Erythroblast (primary cell): ENCODE results near the gene CDC42BPB.

Source experiments
- GATA1 ChIP-seq: IDR thresholded peaks from 2 replicates; pipeline ENCODE4 v1.6.1; 2011; ENCODE audit warnings: low read depth, mild to moderate bottlenecking, control low read depth, low read length, moderate library complexity
- POLR2A ChIP-seq: IDR thresholded peaks from 2 replicates; pipeline ENCODE4 v1.6.1; 2011; ENCODE audit warnings: mild to moderate bottlenecking, low read length

- TF ChIP-seq POLR2A = no peak
- no peak for TF ChIP-seq GATA1
Measured at GRCh38 chr14:103081951-103082350, 24.6 kb upstream of the CDC42BPB start.
